GM19468 (cell line): ENCODE data around the gene NUP85.
"Not testable (repeated sequence)": the region's sequence is repeated elsewhere in the genome, so short reads cannot be mapped to it uniquely, and the experiment has no call there.

Experiments used
- ATAC-seq: cut with Tn5 transposase; IDR thresholded peaks from one replicate; pipeline ENCODE4 v1.9.1; 2021; ENCODE audit warnings: mild to moderate bottlenecking, moderate library complexity, moderate number of reproducible peaks; ENCODE audit not compliant: unreplicated experiment; ENCODE audit errors: extremely low read depth

NUP85 gene, protein sequence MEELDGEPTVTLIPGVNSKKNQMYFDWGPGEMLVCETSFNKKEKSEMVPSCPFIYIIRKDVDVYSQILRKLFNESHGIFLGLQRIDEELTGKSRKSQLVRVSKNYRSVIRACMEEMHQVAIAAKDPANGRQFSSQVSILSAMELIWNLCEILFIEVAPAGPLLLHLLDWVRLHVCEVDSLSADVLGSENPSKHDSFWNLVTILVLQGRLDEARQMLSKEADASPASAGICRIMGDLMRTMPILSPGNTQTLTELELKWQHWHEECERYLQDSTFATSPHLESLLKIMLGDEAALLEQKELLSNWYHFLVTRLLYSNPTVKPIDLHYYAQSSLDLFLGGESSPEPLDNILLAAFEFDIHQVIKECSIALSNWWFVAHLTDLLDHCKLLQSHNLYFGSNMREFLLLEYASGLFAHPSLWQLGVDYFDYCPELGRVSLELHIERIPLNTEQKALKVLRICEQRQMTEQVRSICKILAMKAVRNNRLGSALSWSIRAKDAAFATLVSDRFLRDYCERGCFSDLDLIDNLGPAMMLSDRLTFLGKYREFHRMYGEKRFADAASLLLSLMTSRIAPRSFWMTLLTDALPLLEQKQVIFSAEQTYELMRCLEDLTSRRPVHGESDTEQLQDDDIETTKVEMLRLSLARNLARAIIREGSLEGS

DNA sequence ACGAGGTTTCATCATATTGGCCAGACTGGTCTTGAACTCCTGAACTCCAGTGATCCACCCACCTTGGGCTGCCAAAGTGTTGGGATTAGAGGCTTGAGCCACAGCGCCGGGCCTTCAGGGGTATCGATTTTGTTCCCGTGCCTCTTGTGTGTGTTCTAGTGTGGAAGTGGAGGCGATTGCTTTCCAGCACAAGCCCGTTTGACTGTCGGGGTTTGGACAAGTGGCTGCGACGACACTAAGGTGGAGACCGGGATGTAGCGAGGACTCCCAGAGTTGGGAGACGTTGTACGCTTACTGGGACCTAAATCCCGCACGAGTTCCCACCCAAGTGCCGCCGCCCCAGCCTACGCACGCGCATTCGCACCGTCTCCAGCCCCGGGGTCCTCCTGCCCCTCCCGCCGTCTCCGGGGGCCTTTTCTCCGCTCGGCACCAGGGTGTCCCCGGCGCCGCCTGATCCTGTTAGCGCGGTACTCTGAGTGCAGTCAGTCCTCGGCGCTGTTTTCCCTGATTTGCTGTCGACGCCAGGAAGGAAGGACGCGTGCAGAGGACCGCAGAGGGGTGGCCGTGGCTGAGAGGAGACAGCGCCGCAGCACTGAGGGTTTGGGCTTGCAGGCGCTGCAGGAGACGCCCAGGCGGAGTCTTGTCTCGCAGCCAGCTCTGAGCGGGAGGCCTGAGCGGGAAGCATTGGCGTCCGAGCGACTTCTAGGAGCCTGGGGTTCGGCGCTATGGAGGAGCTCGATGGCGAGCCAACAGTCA is at the start of gene NUP85:
TSS of gene NUP85 (plus strand) at position 643 of the 756 bp plus-strand sequence. CDS start at position 726, 83 bp downstream.
- no peak for ATAC-seq

GRCh38 chr17:75158480-75158879 is 47.0 kb upstream of the NUP85 start:
- ATAC-seq: not testable (repeated sequence)

- no peak for ATAC-seq
Observed at GRCh38 chr17:75159196-75160031, 46.1 kb upstream of the NUP85 start.

GRCh38 chr17:75160211-75160610 is 45.3 kb upstream of the NUP85 start:
- no peak for ATAC-seq

- ATAC-seq: no peak
Observed at GRCh38 chr17:75163074-75163473, 42.4 kb upstream of the NUP85 start.

GRCh38 chr17:75164606-75165005 is 40.9 kb upstream of the NUP85 start:
- not testable (repeated sequence) for ATAC-seq

DNA sequence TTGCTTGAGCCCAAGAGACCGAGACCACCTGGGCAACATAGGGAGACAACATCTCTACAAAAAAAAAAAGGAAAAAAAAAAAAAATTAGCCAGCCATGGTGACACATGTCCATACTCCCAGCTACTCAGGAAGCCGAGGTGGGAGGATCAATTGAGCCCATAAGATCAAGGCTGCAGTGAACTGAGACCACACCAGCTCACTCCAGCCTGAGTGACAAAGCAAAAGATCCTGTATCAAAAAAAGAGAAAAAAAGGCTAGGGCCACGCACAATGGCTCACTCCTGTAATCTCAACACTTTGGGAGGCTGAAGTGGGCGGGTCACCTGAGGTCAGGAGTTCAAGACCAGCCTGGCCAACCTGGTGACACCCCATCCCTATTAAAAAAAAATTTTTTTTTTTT is 36.5 kb upstream of the NUP85 start:
- ATAC-seq: no peak

DNA sequence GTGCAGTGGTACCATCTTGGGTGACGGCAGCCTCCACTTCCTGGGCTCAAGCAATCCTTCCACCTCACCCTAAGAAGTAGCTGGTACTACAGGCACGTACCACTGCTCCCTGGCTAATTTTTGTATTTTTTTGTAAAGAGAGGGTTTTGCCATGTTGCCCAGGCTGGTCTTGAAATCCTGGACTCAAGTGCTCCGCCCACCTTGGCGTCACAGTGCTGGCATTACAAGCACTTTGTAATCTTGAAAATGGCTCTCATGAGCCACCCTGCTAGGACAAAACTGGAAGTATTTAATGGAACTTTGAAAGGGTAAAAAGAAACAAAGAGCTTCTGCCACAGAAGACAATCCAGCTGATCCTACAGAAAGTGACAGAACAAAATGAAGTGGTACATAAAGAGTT is 32.0 kb upstream of the NUP85 start:
- no peak for ATAC-seq

GRCh38 chr17:75174996-75175395 is 30.5 kb upstream of the NUP85 start:
- no peak for ATAC-seq

- ATAC-seq: no peak
Observed at GRCh38 chr17:75176625-75177024, 28.9 kb upstream of the NUP85 start.

GRCh38 chr17:75178453-75178852 is 27.0 kb upstream of the NUP85 start:
- no peak for ATAC-seq

GRCh38 chr17:75181110-75181509 is 24.4 kb upstream of the NUP85 start:
- ATAC-seq: no peak

DNA sequence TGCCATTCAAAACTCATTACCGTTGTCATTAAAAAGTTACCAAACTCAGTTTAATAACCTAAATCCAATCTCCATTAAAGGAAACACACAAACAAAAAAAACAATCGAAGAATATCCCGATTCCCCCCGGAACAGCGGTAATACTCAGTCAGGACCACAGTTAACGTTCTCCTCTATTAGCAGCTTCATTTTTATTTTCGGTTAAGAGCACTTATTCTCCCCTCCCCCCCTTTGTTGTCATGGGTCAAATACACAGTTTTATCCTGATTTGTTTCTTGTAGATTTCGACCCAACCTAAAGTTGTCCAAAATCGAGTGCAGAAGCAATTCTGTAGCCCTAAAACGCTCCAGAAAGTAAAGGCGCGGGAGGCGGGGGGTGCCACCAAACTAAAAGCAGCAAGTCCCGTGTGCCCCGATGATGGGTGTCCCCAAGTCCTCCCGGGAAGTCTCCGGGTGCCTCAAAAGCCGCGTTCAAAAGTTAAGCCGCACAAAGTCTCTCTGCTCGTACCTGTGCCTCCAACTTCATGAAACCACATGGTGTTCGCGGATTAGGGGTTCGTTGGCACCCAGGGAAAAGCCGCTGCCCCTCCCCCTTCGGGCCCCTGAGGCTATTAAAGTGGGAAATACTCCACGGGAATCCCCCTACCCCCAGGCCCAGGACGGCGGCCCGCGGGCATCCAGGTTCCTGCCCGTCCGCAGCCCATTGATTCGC is 23.7 kb upstream of the NUP85 start:
- no peak for ATAC-seq

GRCh38 chr17:75182319-75182568 is 23.2 kb upstream of the NUP85 start:
- no peak for ATAC-seq

DNA sequence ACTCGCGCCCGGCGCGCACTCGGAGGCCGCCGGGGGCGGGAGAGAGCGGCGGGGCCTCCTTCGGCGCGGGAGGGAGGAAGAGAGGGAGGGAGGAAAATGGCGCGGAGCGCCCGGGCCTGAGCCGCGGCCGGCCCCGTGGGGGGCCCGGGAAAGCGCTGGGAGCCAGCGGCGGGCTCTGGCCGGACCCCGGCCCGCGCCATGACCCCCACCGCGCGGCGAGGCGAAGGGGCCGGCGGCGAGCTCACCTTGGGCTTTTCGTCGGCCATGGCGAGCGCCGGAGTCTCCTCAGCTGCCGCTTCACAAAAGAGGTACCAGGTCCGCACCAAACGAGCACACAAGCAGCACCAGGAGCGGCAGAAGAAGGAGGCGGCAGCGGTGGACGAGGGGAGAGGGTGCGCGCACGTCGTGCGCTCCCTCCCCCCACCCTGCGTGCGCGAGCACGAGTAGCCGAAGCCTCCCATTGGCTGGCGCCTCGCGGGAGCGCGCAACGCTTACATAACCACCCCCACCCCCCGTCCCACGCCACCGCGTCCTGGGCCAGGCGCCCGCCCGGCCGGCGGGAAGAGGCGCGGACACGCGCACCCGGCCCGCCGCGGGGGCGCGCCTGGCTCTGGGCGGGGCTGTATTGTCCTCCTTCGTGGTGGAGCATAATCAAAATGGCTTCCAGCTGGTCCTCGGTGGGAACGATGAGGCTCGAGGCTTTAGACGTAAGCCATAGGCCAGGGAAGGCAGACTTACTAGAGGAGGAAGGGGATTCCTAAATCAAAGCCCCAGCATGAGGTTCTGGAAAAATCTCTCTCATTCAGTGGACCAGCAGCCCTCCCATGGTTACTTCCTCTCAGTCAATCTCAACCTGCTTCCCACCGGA is 22.7 kb upstream of the NUP85 start, which contains the start of gene SUMO2:
TSS of gene SUMO2 (minus strand) at position 391 of the 868 bp plus-strand sequence. CDS start at position 266, 125 bp downstream.
- peak; percentile 36 for ATAC-seq

DNA sequence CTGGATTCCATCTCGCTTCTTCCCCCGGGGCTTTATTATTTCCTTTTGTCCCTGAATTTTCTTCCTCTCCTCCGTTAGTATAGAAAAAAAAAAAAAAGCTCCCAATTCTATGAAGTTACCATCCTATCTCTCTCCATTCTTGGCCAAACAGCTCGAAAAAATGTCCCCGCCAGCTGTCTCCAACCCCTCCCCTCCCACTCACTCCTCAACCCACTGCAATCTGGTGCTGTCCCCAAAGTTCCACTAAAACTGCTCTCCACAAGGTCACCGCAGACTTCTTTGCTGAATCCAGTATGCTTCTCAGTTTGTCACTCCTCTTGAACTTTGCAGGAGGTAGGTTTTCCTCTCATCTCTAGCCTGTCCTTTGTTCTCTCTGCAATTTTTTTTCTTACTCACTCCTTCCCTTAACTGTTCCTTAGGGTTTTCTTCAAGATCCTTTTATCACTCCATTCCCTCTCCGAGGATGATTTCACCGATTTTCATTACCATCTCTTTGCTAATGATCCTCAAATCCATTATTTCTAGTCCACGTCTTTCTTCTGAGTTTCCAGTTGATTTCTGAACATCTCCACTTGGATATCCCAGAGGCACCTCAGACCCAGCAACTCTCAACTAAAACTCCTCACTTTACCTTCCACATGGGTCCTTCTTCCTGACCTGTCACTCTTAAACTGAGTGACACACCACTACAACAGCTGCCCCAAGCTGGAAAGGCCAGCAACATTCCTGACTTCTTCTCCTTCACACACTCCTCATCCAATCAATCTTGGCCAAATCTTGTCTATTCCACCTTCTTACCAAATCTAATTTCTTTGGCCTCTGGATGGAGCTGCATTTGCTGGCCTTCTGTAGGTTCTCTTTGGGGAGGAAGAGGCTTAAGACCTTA is 21.2 kb upstream of the NUP85 start:
- no peak for ATAC-seq

DNA sequence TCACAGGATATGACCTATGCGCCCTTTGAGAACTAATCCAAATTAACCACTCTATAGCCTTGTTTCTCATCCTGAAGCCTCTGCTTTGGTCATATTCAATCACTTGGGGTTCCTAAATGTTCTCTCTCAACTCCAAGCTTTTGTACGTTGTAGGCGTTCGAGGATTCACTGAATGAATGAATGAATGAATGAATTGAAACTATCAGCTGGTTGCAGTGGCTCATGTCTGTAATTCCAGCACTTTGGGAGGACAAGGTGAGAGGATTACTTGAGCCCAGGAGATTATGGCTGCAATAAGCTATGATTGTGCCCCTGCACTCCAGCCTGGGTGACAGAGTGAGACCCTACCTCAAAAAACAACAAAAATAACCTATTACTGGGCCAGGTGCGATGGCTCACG is 16.9 kb upstream of the NUP85 start:
- no peak for ATAC-seq

DNA sequence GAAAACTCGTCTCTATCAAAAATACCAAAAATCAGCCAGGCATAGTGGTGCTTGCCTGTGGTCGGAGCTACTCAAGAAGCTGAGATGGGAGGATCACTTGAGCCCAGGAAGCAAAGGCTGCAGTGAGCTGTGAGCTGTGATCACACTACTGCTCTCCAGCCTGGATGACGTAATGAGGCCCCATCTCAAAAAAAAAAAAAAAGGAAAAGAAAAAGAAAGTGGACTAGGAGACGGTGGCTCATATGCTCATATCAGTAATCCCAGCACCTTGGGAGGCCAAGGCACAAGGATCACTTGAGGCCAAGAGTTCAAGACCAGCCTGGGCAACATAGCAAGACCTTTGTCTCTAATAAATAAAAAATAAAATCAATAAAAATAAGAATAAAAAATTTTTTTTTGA is 13.9 kb upstream of the NUP85 start:
- ATAC-seq: no peak
